HCT116 (cell line): ENCODE measurements around the gene KCNK10. TPM values are rescaled to one million over a fixed set of nuclear protein-coding genes. Genes with fewer than 3 reads are reported as not detected.

ENCODE experiments used
- ATAC-seq: fragments of 200-7000 bp; cut with Tn5 transposase; 2 replicates; pipeline ENCODE4 v1.9.1; 2020; ENCODE audit warnings: mild to moderate bottlenecking, moderate library complexity
- BruUV-seq: library from RNA; stranded (reverse); fragments of 400-500 nt; replicated peaks from 2 replicates; lab custom pipeline; 2021; lab: Mats Ljungman, UMichigan
- CTCF ChIA-PET: fragments of 300-600 bp; sonication (Branson Sonifier 250); formaldehyde crosslinking; loops from one replicate; lab custom pipeline; 2021; ENCODE audit warnings: antibody characterized with exemption; lab: Charles Lee
- POLR2A ChIA-PET: fragments of 300-600, 350-600 bp; sonication (Branson Sonifier 250); formaldehyde crosslinking; loops from one replicate; lab custom pipeline; 2021; ENCODE audit warnings: antibody characterized with exemption; lab: Charles Lee
- RAD21 ChIA-PET, 2 experiments: fragments of 300-600 bp; sonication (Branson Sonifier 250); formaldehyde crosslinking; loops; one replicate each; lab custom pipeline; 2023; ENCODE audit warnings: low total read pairs in 2 of 2; ENCODE audit not compliant: uncharacterized antibody in 2 of 2, unreplicated experiment in 2 of 2, low non-redundant PET in 1 of 2; lab: Charles Lee
- DNase-seq: peaks from one replicate; pipeline ENCODE4 v3.0.0-alpha.2; 2010; ENCODE audit warnings: low read depth, low spot score
- H2AFZ ChIP-seq: fragments of 200-600 bp; shearing (Covaris generic), sonication (generic); 2 replicates; pipeline ENCODE4 v1.6.1; 2017; ENCODE audit warnings: low read depth, mixed run types, mixed read lengths, antibody characterized with exemption, low read length; ENCODE audit not compliant: poor library complexity, severe bottlenecking
- H3K27ac ChIP-seq: 2 replicates; pipeline ENCODE4 v1.5.1; 2012; ENCODE audit warnings: low read depth, low read length
- H3K27me3 ChIP-seq: fragments of 200-600 bp; sonication (generic); 2 replicates; pipeline ENCODE4 v1.6.1; 2016; ENCODE audit warnings: mixed run types, low read length, mixed read lengths; ENCODE audit not compliant: insufficient read depth
- H3K36me3 ChIP-seq, 2 experiments: fragments of 200-500 bp in 1 of 2; fragments of 200-600 bp in 1 of 2; sonication (Bioruptor generic) in 1 of 2; sonication (generic) in 1 of 2; 2 replicates each; pipeline versions ENCODE4 v1.5.1 to v1.6.1; 2014 to 2016; ENCODE audit warnings: low read length in 2 of 2, inconsistent platforms in 1 of 2, mixed read lengths in 1 of 2, mixed run types in 1 of 2; ENCODE audit not compliant: insufficient read depth in 2 of 2, control insufficient read depth in 1 of 2
- H3K4me1 ChIP-seq, 2 experiments: fragments of 200-600 bp in 1 of 2; sonication (generic) in 1 of 2; 2 replicates each; pipeline versions ENCODE4 v1.5.1 to v1.6.1; 2012 to 2017; ENCODE audit warnings: low read length in 2 of 2, inconsistent platforms in 1 of 2, mild to moderate bottlenecking in 1 of 2, mixed read lengths in 1 of 2, mixed run types in 1 of 2, moderate library complexity in 1 of 2; ENCODE audit not compliant: insufficient read depth in 2 of 2, control insufficient read depth in 1 of 2
- H3K4me2 ChIP-seq: fragments of 200-600 bp; sonication (generic); 2 replicates; pipeline ENCODE4 v1.6.1; 2017; ENCODE audit warnings: mixed run types, low read length, mixed read lengths
- H3K4me3 ChIP-seq, 2 experiments: fragments of 200-600 bp in 1 of 2; sonication (generic) in 1 of 2; replicated peaks in 1 of 2; 2 replicates each; pipeline ENCODE4 v1.5.1; 2011 to 2016; ENCODE audit warnings: low read length in 2 of 2, control low read depth in 1 of 2, low read depth in 1 of 2, mild to moderate bottlenecking in 1 of 2, mixed read lengths in 1 of 2, mixed run types in 1 of 2
- H3K79me2 ChIP-seq: fragments of 200-600 bp; sonication (generic); 2 replicates; pipeline ENCODE4 v1.6.1; 2017; ENCODE audit warnings: mild to moderate bottlenecking, mixed run types, low read length, moderate library complexity, mixed read lengths; ENCODE audit not compliant: insufficient read depth
- H3K9ac ChIP-seq: fragments of 200-600 bp; sonication (generic); 2 replicates; pipeline ENCODE4 v1.6.1; 2016; ENCODE audit warnings: low read length, mixed read lengths
- H3K9me2 ChIP-seq: fragments of 200-600 bp; sonication (generic), shearing (Covaris generic); 2 replicates; pipeline ENCODE4 v1.6.1; 2017; ENCODE audit warnings: mixed run types, mild to moderate bottlenecking, moderate library complexity; ENCODE audit not compliant: insufficient read depth
- H3K9me3 ChIP-seq, 2 experiments: fragments of 200-500 bp in 1 of 2; fragments of 200-600 bp in 1 of 2; sonication (Bioruptor generic) in 1 of 2; sonication (generic) in 1 of 2; 2 replicates each; pipeline ENCODE4 v1.6.1; 2014 to 2017; ENCODE audit warnings: low read length in 2 of 2, mixed read lengths in 2 of 2, inconsistent platforms in 1 of 2, low read depth in 1 of 2, mild to moderate bottlenecking in 1 of 2, mixed run types in 1 of 2, moderate library complexity in 1 of 2; ENCODE audit not compliant: control insufficient read depth in 1 of 2, insufficient read depth in 1 of 2
- H4K20me1 ChIP-seq: fragments of 200-600 bp; sonication (generic), shearing (Covaris generic); 2 replicates; pipeline ENCODE4 v1.6.1; 2017; ENCODE audit warnings: mixed run types, mild to moderate bottlenecking, moderate library complexity; ENCODE audit not compliant: insufficient read depth
- ATF3 ChIP-seq: IDR thresholded peaks from 2 replicates; pipeline ENCODE4 v1.6.1; 2012
- CTCF ChIP-seq, 3 experiments: fragments of 200-600 bp in 1 of 3; sonication (generic) in 1 of 3; IDR thresholded peaks in 2 of 3; conservative IDR thresholded peaks in 1 of 3; 2 replicates each; pipeline ENCODE4 v1.5.1; 2012 to 2017; ENCODE audit warnings: low read depth in 2 of 3, low read length in 2 of 3, antibody characterized with exemption in 1 of 3, borderline replicate concordance in 1 of 3, control low read depth in 1 of 3, mild to moderate bottlenecking in 1 of 3, mixed read lengths in 1 of 3, mixed run types in 1 of 3, moderate library complexity in 1 of 3; ENCODE audit not compliant: insufficient read depth in 1 of 3
- EGR1 ChIP-seq: IDR thresholded peaks from 2 replicates; pipeline ENCODE4 v1.6.1; 2012; ENCODE audit warnings: low read depth
- ELF1 ChIP-seq: IDR thresholded peaks from 2 replicates; pipeline ENCODE4 v1.6.1; 2012; ENCODE audit warnings: low read depth, borderline replicate concordance
- EZH2 ChIP-seq: fragments of 200-600 bp; sonication (generic); IDR thresholded peaks from 2 replicates; pipeline ENCODE4 v1.6.1; 2017; ENCODE audit warnings: antibody characterized with exemption, mixed run types
- FOSL1 ChIP-seq: IDR thresholded peaks from 2 replicates; pipeline ENCODE4 v1.6.1; 2012; ENCODE audit warnings: low read depth
- JUND ChIP-seq: IDR thresholded peaks from 2 replicates; pipeline ENCODE4 v1.6.1; 2012
- POLR2AphosphoS5 ChIP-seq: IDR thresholded peaks from 2 replicates; pipeline ENCODE4 v1.6.1; 2011; ENCODE audit warnings: mild to moderate bottlenecking, low read depth, low read length, moderate library complexity
- RAD21 ChIP-seq: IDR thresholded peaks from 2 replicates; pipeline ENCODE4 v1.6.1; 2012; ENCODE audit warnings: low read depth, mild to moderate bottlenecking
- SP1 ChIP-seq: IDR thresholded peaks from 2 replicates; pipeline ENCODE4 v1.6.1; 2012; ENCODE audit warnings: low read depth
- ZBTB33 ChIP-seq: IDR thresholded peaks from 2 replicates; pipeline ENCODE4 v1.6.1; 2011; ENCODE audit warnings: mild to moderate bottlenecking, low read length, moderate library complexity; ENCODE audit not compliant: insufficient replicate concordance; ENCODE audit errors: extremely low read depth
- ZNF274 ChIP-seq: fragments of 200-500 bp; sonication (Bioruptor generic); IDR thresholded peaks from 2 replicates; pipeline ENCODE4 v1.6.1; 2014; ENCODE audit warnings: mild to moderate bottlenecking, low read depth, low read length, inconsistent platforms
- intact Hi-C: fragments of 100-400 bp; cut with micrococcal nuclease; formaldehyde crosslinking; loops from 2 replicates; pipeline ENCODE4 v1.10.0; 2022
- total RNA-seq: library from RNA; stranded (reverse); gene quantifications from one replicate; pipeline ENCODE4 v1.2.1, GENCODE V29; 2021; ENCODE audit not compliant: unreplicated experiment

KCNK10 gene
- total RNA-seq, 1 experiment from 2014 or later: not detected

GRCh38 chr14:88212691-88213090 lies 110.4 kb downstream of the KCNK10 start:
- Histone ChIP-seq H3K9me3 (no peaks in the 10 kb centered on the region), H3K9ac (no peak overlapping the region), H3K9me2 (no peaks in the 10 kb centered on the region), H3K4me1 (no peaks in the 10 kb centered on the region), H4K20me1 (no peaks in the 10 kb centered on the region), H3K4me3 (no peak overlapping the region), H3K4me2 (no peak overlapping the region), H2AFZ (no peak overlapping the region), H3K36me3 (no peaks in the 10 kb centered on the region), H3K27me3 (no peaks in the 10 kb centered on the region; the same call in 1 of the 2 replicates), H3K27ac (no peak overlapping the region), H3K79me2 (no peaks in the 10 kb centered on the region)
- no peak for ATAC-seq
- ChIA-PET CTCF (no interaction called here), RAD21 (no interaction called here), POLR2A (no interaction called here)
- intact Hi-C loops: no loop called here
- no peak for DNase-seq
- BruUV-seq: no TSS peak
- no peak for TF ChIP-seq FOSL1
- TF ChIP-seq ELF1: no peak
- TF ChIP-seq RAD21: no peak
- no peak for TF ChIP-seq EZH2

- Histone ChIP-seq H3K4me1 (no peaks in the 10 kb centered on the region), H3K9ac (no peak overlapping the region), H3K27me3 (no peaks in the 10 kb centered on the region; the same call in 1 of the 2 replicates), H3K4me3 (no peak overlapping the region), H3K27ac (no peak overlapping the region), H3K79me2 (no peaks in the 10 kb centered on the region), H2AFZ (no peak overlapping the region), H4K20me1 (no peaks in the 10 kb centered on the region), H3K4me2 (no peak overlapping the region), H3K9me2 (no peaks in the 10 kb centered on the region), H3K36me3 (no peaks in the 10 kb centered on the region), H3K9me3 (no peaks in the 10 kb centered on the region)
- ChIA-PET POLR2A (no interaction called here), RAD21 (no interaction called here), CTCF (no interaction called here)
- ATAC-seq (no peak), DNase-seq (no peak)
- intact Hi-C loops: no loop called here
- TF ChIP-seq ZBTB33 (no peak), JUND (no peak), ZNF274 (no peak), EGR1 (no peak), CTCF (IDR thresholded peaks at IDR 0.05 in 2 of 3, conservative IDR thresholded peaks at IDR 0.05 in 1 of 3; ENCODE audit: borderline replicate concordance in 1 of 3, insufficient read depth in 1 of 3, low read depth in 2 of 3, low read length in 2 of 3) (no peak), ATF3 (no peak), EZH2 (no peak), SP1 (no peak), POLR2AphosphoS5 (no peak)
- no TSS peak for BruUV-seq
Measured at GRCh38 chr14:88210426-88210825, 112.6 kb downstream of the KCNK10 start.
